HEK293 (cell line): Measurements from ENCODE around the gene NUP62.

Experiments used
- CTCF ChIP-seq: fragments of 450-650 bp; formaldehyde crosslinking; IDR thresholded peaks from 2 replicates; pipeline ENCODE4 v1.5.1; 2016; ENCODE audit warnings: missing biosample characterization, missing genetic modification characterization
- IKZF3 ChIP-seq: fragments of 450-650 bp; IDR thresholded peaks from 2 replicates; pipeline ENCODE4 v1.5.0; 2018; ENCODE audit warnings: missing biosample characterization, mild to moderate bottlenecking, missing genetic modification characterization, moderate library complexity
- KLF7 ChIP-seq: fragments of 450-650 bp; formaldehyde crosslinking; IDR thresholded peaks from 2 replicates; pipeline ENCODE4 v1.5.1; 2016; ENCODE audit warnings: missing biosample characterization, missing genetic modification characterization, borderline replicate concordance
- ZNF133 ChIP-seq: fragments of 450-650 bp; formaldehyde crosslinking; IDR thresholded peaks from 2 replicates; pipeline ENCODE4 v1.5.1; 2016; ENCODE audit warnings: missing biosample characterization, missing genetic modification characterization
- TF ChIP-seq, protein P1 (sequence below): fragments of 450-650 bp; formaldehyde crosslinking; IDR thresholded peaks from 2 replicates; pipeline ENCODE4 v1.5.1; 2016; ENCODE audit warnings: missing biosample characterization, missing genetic modification characterization

GRCh38 chr19:49952906-49953305, 23.6 kb upstream of the NUP62 start:
- no peak for TF ChIP-seq IKZF3 (tag by site-specific recombination)
- no peak for TF ChIP-seq ZNF133 (tag by site-specific recombination)
- no peak for TF ChIP-seq CTCF (tag by site-specific recombination)
- TF ChIP-seq KLF7 (tag by site-specific recombination) = no peak
- TF ChIP-seq, protein P1, sequence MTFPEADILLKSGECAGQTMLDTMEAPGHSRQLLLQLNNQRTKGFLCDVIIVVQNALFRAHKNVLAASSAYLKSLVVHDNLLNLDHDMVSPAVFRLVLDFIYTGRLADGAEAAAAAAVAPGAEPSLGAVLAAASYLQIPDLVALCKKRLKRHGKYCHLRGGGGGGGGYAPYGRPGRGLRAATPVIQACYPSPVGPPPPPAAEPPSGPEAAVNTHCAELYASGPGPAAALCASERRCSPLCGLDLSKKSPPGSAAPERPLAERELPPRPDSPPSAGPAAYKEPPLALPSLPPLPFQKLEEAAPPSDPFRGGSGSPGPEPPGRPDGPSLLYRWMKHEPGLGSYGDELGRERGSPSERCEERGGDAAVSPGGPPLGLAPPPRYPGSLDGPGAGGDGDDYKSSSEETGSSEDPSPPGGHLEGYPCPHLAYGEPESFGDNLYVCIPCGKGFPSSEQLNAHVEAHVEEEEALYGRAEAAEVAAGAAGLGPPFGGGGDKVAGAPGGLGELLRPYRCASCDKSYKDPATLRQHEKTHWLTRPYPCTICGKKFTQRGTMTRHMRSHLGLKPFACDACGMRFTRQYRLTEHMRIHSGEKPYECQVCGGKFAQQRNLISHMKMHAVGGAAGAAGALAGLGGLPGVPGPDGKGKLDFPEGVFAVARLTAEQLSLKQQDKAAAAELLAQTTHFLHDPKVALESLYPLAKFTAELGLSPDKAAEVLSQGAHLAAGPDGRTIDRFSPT (tag by site-specific recombination) = no peak
